Neuron (in vitro differentiated cells): ENCODE measurements around the gene AGPAT3.

Experiments used
- H2AFZ ChIP-seq: one replicate; pipeline ENCODE4 v1.6.1; 2013; ENCODE audit warnings: low read depth, mild to moderate bottlenecking, inconsistent platforms, low read length, moderate library complexity
- H3K27me3 ChIP-seq: one replicate; pipeline ENCODE4 v1.6.1; 2013; ENCODE audit warnings: low read length; ENCODE audit not compliant: insufficient read depth
- H3K36me3 ChIP-seq: one replicate; pipeline ENCODE4 v1.6.1; 2013; ENCODE audit warnings: low read length; ENCODE audit not compliant: insufficient read depth
- H3K4me1 ChIP-seq: one replicate; pipeline ENCODE4 v1.6.1; 2013; ENCODE audit warnings: low read length; ENCODE audit not compliant: insufficient read depth
- H3K4me3 ChIP-seq: 2 replicates; pipeline ENCODE4 v1.5.1; 2013; ENCODE audit warnings: mild to moderate bottlenecking, low read length, moderate library complexity
- H3K9me3 ChIP-seq: one replicate; pipeline ENCODE4 v1.6.1; 2013; ENCODE audit warnings: low read length

AGPAT3 gene

DNA sequence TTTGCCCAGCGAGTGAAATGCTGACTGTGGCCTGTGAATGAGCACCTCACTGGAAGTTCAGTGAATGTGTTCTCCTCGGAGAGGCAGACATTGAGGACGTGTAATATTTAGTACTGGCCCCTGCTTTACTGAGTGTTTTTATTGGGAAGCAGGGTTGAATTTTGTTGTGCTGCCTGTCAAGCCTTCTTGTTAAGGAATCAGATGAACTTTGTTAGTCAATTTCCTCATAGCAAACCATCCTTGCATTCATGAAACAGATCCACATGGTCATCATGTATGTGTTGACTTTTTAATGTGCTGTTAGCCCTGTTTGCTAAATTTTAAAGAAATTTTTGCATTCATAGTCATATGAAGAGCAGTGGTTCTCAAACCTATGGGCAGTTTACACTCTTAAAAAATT is 47.9 kb downstream of the AGPAT3 start:
- Histone ChIP-seq H3K4me3 (no peak overlapping the region), H2AFZ (no peak overlapping the region), H3K27me3 (no peaks in the 10 kb centered on the region), H3K9me3 (peaks cover 2% of the 10 kb centered on the region), H3K4me1 (peaks cover 15% of the 10 kb centered on the region), H3K36me3 (no peaks in the 10 kb centered on the region)

DNA sequence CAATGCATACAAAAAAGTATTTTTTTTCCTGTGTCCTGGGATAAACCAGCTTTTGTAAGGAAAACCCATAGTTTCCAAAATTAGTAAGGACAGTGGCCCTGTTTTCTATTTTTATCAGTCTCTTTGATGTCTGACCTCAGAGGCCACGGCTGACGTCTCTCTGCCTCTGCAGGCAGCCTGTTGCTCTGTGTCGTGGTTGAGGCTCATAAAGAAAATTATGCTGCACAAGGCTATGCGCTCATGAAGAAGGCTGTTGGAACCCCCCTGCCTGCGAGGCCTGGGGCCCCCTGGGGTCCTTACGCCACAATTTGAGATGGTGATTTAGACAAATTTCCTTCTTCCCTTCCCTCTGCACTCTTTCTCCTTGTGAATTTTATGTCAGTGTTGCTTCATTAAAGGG is 48.9 kb downstream of the AGPAT3 start:
- Histone ChIP-seq H3K27me3 (no peaks in the 10 kb centered on the region), H3K36me3 (no peaks in the 10 kb centered on the region), H3K4me1 (peaks cover 15% of the 10 kb centered on the region), H3K4me3 (no peak overlapping the region), H2AFZ (no peak overlapping the region), H3K9me3 (peaks cover 2% of the 10 kb centered on the region)

DNA sequence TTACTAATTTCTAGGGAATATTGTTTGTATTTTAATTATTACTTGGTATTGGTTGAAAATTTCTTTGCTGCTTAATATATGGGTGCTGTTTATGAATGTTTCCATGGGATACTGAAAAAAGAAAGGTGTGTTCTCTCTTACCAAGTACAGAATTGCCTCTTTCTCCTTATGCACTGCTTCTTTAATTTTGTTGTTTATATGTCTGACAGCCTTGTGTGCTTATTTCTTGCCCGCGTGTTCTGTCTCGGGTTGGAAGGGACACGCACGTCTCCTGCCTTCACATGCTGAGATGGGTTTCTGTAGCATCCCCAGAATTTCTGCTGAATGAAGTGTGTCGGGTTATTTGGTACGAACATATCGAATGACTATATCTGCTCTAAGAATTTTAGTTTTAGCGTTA is 51.1 kb downstream of the AGPAT3 start:
- Histone ChIP-seq H3K9me3 (peaks cover 2% of the 10 kb centered on the region), H3K4me3 (no peak overlapping the region)

DNA sequence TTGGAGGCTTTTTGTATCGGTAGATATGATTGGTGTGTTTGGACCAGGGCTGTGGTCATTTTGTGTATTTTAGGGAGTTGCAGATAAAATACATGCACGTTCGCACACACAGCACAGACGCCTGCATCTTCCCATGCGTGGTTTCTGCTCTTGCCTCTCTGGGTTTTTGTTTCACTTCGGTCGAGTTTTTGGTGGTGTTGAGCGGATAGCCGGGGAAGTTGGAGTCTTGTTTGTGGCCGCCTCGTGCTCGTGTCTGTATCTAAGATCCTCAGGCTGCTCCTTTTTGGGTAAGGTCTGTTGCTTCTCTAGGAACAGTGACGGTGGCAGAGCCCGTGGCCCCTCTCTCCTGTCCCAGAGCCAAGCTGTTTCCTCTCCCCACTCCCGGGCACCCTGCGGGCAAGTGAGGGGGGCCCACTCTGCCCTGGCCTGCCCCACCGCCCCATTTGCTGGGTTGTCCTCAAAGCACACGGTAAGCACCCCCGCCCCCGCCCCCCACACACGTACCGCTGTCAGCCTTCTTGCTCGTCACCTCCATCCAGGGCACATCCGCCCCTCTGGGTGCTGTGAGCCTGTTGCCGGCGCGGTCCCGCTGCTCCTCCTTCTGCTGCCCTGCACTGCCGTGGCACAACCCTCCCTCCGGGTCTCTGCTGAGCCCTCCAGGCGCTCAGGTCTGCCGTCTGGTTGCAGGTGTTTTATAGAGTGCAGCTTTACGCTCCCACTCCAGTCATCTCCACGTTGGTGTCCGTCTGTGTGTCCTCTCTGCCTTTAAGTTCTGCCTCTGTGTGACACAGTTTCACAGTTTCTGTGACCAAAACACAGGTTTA is 51.9 kb downstream of the AGPAT3 start:
- no peak overlapping the region for H2AFZ ChIP-seq
- no peaks in the 10 kb centered on the region for H3K36me3 ChIP-seq
- H3K27me3 ChIP-seq: no peaks in the 10 kb centered on the region
- peaks cover 13% of the 10 kb centered on the region for H3K4me1 ChIP-seq
- peaks cover 2% of the 10 kb centered on the region for H3K9me3 ChIP-seq
- H3K4me3 ChIP-seq: no peak overlapping the region

More for the DNA sequence above, 51.1 kb downstream of the AGPAT3 start:
- H3K4me1 ChIP-seq: peaks cover 13% of the 10 kb centered on the region
- H3K27me3 ChIP-seq: no peaks in the 10 kb centered on the region
- H2AFZ ChIP-seq: no peak overlapping the region
- H3K36me3 ChIP-seq: no peaks in the 10 kb centered on the region

DNA sequence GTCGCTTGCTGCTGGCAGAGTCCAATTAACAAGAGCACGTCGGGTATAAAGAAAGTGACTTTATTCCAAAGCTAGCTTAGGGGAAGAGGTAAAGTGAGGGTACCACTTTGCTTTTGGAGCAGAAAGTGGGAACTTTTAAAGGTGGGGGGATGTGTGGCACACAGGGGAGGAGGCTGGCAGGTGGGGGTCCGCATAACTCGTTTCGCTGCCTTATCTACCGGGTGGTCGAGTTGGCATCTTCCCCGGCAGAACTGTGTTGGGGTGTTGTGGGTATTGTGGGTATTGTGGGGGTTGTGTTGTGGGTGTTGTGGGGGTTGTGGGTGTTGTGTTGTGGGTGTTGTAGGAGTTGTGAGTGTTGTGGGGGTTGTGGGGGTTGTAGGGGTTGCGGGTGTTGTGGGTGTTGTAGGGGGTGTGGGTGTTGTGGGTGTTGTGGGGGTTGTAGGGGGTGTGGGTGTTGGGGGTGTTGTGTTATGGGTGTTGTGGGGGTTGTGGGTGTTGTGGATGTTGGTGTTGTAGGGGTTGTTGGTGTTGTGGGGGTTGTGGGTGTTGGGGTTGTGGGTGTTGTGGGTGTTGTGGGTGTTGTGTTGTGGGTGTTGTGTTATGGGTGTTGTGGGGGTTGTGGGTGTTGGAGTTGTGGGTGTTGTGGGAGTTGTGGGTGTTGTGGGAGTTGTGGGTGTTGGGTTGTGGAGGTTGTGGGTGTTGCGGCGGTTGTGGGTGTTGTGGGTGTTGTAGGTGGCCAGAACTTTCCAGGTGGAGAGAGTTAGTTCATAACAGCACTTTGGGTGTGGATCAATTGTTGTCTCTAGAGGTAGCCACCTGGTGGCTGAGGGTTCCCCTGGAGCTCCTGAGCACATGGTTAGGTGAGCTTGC is 52.7 kb downstream of the AGPAT3 start:
- Histone ChIP-seq H3K27me3 (no peaks in the 10 kb centered on the region), H3K36me3 (no peaks in the 10 kb centered on the region), H2AFZ (no peak overlapping the region), H3K4me1 (peaks cover 15% of the 10 kb centered on the region), H3K4me3 (no peak overlapping the region), H3K9me3 (peaks cover under 1% of the 10 kb centered on the region)

DNA sequence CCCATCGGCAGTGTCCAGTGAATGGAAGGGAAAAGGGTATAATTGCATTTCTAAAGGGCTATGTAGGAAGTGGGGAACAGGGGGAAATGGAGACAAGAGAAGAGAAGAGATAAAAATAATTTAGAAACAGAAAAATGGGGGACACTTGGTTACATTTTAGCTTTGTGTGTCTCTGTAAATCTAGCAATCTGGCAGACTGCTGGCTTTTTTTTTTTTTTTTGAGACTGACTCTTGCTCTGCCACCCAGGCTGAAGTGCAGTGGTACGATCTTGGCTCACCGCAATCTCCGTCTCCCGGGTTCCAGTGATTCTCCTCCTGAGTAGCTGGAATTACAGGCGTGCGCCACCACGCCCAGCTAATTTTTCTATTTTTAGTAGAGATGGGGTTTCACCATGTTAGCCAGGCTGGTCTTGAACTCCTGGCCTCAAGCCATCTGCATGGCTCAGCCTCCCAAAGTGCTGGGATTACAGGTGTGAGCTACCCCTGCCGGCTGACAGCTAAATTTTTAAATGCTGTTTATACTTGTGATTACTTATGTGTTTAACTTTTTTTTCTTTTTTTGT is 53.4 kb downstream of the AGPAT3 start:
- Histone ChIP-seq H3K4me1 (peaks cover 15% of the 10 kb centered on the region), H3K36me3 (no peaks in the 10 kb centered on the region), H3K9me3 (no peaks in the 10 kb centered on the region), H3K4me3 (no peak overlapping the region), H2AFZ (no peak overlapping the region), H3K27me3 (no peaks in the 10 kb centered on the region)

DNA sequence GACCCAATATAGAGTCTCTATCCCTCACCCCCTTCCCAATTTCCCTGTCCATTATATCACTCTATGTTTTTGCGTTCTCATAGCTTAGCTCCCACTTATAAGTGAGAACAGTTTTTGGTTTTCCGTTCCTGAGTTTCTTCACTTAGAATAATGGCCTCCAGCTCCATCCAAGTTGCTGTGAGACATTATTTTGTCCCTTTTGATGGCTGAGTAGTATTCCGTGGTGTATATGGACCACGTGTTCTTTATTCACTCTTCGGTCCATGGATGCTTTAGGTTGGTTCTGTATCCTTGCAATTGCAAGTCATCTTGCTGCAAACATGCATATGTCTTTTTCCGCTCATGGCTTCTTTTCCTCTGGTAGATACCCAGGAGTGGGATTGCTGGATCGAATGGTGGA is 54.3 kb downstream of the AGPAT3 start:
- H3K4me1 ChIP-seq: peaks cover 11% of the 10 kb centered on the region
- H3K9me3 ChIP-seq: no peaks in the 10 kb centered on the region
- no peak overlapping the region for H2AFZ ChIP-seq
- no peaks in the 10 kb centered on the region for H3K36me3 ChIP-seq
- H3K4me3 ChIP-seq: no peak overlapping the region
- no peaks in the 10 kb centered on the region for H3K27me3 ChIP-seq

DNA sequence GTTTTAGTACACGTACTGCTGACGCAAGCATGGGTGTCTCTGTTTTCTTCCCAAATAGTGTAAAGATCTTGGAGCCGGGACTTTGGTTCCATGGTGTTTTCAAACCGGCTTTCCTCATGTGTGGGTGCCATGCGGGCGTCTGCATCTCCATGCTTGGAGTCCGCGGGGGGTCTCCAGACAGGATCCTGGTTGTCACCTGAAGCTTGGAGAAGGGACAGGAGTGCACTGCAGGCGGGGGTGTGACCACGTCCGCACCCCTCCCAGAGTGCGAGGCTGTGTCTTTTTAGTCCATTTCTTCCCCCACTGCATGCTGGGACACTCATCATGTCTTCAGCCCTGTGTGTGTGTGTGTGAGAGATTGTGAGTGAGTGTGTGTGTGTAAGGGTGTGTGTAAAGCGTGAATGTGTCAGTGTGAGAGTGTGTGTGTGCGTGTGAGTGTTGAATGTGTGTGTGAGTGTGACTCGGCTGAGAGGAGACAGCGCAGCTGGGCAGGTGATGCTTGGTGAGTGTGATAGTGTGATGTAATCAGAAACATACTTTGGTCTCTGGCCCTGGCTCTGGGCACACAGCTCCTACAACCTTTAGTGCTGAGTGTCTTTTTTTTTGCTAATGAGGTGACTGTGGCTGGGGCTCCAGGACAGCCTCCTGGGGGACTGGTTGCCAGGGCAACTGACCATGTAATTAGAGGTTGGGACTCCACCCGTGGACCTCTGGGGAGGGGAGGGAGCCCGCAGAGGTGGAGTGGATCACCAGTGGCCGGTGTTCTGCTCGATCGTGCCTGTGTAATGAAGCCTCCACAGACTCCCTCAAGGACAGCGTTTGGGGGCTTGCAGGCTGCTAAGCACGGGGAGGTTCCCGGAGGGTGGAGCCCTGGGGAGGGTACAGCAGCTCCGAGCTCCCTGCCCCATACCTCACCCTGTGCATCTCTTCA is 55.1 kb downstream of the AGPAT3 start:
- Histone ChIP-seq H2AFZ (no peak overlapping the region), H3K27me3 (no peaks in the 10 kb centered on the region), H3K36me3 (no peaks in the 10 kb centered on the region), H3K4me3 (no peak overlapping the region), H3K4me1 (peaks cover 11% of the 10 kb centered on the region), H3K9me3 (no peaks in the 10 kb centered on the region)

DNA sequence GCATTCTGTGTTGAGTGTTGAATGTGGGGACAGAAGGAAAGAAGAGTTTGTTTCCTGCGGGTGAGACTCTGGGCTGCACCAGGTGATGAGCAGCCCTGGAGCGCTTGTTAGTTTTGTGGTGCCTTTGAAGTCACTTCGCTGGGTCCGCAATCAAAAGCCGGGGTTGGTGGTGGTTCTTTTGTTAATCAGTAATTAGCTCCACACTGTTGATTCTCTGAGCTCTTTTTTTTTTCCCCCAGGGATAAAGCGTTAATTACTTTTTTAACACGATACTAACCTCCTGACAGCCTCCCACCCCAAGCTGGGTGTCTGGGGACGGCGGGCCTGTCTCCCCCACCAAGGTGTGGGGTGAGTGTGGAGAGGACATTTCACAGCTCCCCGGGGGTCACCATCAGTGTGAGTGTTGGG is 56.6 kb downstream of the AGPAT3 start:
- Histone ChIP-seq H3K4me3 (no peak overlapping the region), H3K27me3 (no peaks in the 10 kb centered on the region), H3K4me1 (peaks cover 11% of the 10 kb centered on the region), H3K9me3 (no peaks in the 10 kb centered on the region), H3K36me3 (no peaks in the 10 kb centered on the region), H2AFZ (no peak overlapping the region)

DNA sequence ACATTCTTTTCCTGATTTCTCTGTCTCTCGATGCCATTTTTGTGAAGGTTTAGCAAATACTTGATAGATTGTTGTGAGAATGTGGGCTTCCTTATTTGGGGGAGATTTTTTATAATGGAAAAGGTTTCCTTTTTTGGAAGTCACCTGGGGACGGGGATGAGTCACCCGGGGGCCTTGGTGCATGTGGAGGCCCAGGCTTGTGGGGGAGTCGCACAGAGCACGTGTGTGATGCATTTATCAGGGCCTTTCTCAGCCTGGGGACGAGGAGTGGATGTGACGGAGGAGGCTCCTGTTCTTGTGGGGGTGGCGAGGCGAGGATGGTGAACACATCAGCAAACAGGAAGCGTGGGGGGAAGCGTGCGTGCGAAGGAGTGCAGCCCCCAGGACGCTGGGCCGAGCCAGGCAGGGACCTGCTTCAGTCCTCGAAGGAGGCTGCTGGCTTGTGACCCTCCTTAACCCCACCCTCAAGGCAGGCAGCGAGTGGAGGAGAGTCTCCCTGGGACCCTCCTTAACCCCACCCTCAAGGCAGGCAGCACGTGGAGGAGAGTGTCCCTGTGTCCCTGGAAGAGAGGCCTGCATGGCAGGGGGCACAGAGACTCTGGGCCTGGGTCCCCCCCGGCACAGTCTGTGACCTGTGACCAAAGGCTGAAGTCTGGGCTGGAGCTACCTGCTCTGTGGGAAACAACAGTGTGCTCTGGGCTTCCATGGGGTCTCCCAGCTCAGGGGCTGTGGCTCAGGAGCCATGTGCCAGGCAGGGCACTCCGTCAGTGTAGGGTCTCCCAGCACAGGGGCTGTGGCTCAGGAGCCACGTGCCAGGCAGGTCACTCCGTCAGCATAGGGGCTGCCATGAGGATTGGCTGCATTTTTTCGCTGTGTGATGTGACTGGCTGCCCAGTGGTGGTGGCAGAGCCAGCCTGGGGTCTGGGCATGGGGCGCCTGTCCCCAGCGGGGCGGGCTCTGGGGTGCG is 57.2 kb downstream of the AGPAT3 start:
- Histone ChIP-seq H3K4me1 (peaks cover 11% of the 10 kb centered on the region), H2AFZ (no peak overlapping the region), H3K36me3 (no peaks in the 10 kb centered on the region), H3K4me3 (no peak overlapping the region), H3K9me3 (no peaks in the 10 kb centered on the region), H3K27me3 (no peaks in the 10 kb centered on the region)

DNA sequence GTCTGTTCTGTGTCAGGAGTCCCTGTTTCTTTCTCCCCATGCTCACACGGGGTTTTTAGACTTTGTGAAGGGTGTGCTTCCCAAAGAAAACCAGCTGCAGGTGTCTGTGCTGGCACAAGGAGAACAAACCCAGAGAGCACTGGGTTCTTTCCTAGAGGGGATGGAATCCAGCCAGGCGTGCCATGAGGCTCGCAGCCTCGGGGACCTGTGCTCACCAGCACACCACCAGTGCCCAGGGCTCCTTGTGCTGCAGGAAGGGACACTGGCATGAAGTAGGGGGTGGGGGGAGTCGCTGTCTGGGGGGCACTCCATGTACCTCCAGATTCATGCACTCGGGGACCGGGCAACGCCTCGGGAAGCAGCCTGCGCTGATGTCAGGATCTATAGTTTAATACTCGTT is 57.9 kb downstream of the AGPAT3 start:
- peaks cover 11% of the 10 kb centered on the region for H3K4me1 ChIP-seq
- no peaks in the 10 kb centered on the region for H3K27me3 ChIP-seq
- no peak overlapping the region for H3K4me3 ChIP-seq
- no peaks in the 10 kb centered on the region for H3K9me3 ChIP-seq
- H2AFZ ChIP-seq: no peak overlapping the region
- no peaks in the 10 kb centered on the region for H3K36me3 ChIP-seq

DNA sequence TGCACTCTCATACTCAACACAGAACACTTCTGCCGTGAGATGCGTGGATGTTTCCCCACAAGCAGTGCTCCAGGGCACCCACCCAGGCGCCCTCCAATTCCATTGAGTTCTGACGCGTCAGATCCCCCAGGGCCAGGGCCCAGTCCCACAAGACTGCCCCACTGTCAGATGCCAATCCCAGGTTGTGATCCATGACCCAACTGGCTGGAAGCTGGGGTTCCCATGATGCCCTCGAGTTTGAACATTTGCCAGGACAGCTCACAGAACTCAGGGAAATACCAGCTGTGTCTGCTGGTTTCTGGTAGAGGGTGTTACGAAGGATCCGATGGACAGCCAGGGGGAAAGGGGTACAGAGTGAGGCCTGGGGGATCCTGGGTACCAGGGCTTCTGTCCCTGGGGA is 58.4 kb downstream of the AGPAT3 start:
- H3K9me3 ChIP-seq: no peaks in the 10 kb centered on the region
- no peaks in the 10 kb centered on the region for H3K36me3 ChIP-seq
- H2AFZ ChIP-seq: no peak overlapping the region
- peaks cover 11% of the 10 kb centered on the region for H3K4me1 ChIP-seq
- H3K4me3 ChIP-seq: no peak overlapping the region
- no peaks in the 10 kb centered on the region for H3K27me3 ChIP-seq
